H1 (cell line): Measurements from ENCODE around the gene POLD4.

Source experiments
- CHD2 ChIP-seq: IDR thresholded peaks from 2 replicates; pipeline ENCODE4 v1.6.1; 2012; ENCODE audit warnings: low read length, improper control_type of control experiment
- CTCF ChIP-seq, 3 experiments: IDR thresholded peaks; 1 replicate in 2 of 3; 2 replicates in 1 of 3; pipeline versions ENCODE4 v1.5.1 to v1.6.1; 2011; ENCODE audit warnings: low read length in 3 of 3, mild to moderate bottlenecking in 3 of 3, inconsistent platforms in 2 of 3, low read depth in 1 of 3, moderate library complexity in 1 of 3; ENCODE audit not compliant: insufficient read depth in 1 of 3; ENCODE audit errors: control extremely low read depth in 1 of 3
- EP300 ChIP-seq, 2 experiments: IDR thresholded peaks; 1 replicate in 1 of 2; 2 replicates in 1 of 2; pipeline ENCODE4 v1.6.1; 2011 to 2012; ENCODE audit warnings: low read depth in 2 of 2, low read length in 2 of 2, mild to moderate bottlenecking in 2 of 2, borderline replicate concordance in 1 of 2, inconsistent platforms in 1 of 2, moderate library complexity in 1 of 2
- EZH2 ChIP-seq: fragments of 200-600 bp; sonication (generic); IDR thresholded peaks from 2 replicates; pipeline ENCODE4 v1.7.1; 2012; ENCODE audit warnings: low read depth, mild to moderate bottlenecking, moderate library complexity, low read length, inconsistent platforms; ENCODE audit not compliant: severe bottlenecking
- JUND ChIP-seq: IDR thresholded peaks from 2 replicates; pipeline ENCODE4 v1.6.1; 2011; ENCODE audit warnings: mild to moderate bottlenecking, improper control_type of control experiment, low read length
- POLR2A ChIP-seq, 2 experiments: IDR thresholded peaks; 1 replicate in 1 of 2; 2 replicates in 1 of 2; pipeline ENCODE4 v1.6.1; 2011; ENCODE audit warnings: low read depth in 2 of 2, low read length in 2 of 2, mild to moderate bottlenecking in 2 of 2; ENCODE audit errors: control extremely low read depth in 1 of 2

GRCh38 chr11:67376873-67377808, 23.8 kb upstream of the POLD4 start:
- TF ChIP-seq CTCF (IDR thresholded peaks at IDR 0.05; ENCODE audit: control extremely low read depth in 1 of 3, insufficient read depth in 1 of 3, low read depth in 1 of 3, low read length in 3 of 3) (no peak), JUND (no peak), POLR2A (IDR thresholded peaks at IDR 0.05; ENCODE audit: control extremely low read depth in 1 of 2, low read depth in 2 of 2, low read length in 2 of 2) (no peak), EP300 (IDR thresholded peaks at IDR 0.05; ENCODE audit: borderline replicate concordance in 1 of 2, low read depth in 2 of 2, low read length in 2 of 2) (no peak), CHD2 (no peak), EZH2 (no peak)
